HG03159 (cell line): Measurements from ENCODE around the gene FOXF1.

Experiments used
- ATAC-seq: cut with Tn5 transposase; IDR thresholded peaks from one replicate; pipeline ENCODE4 v1.9.1; 2021; ENCODE audit warnings: mild to moderate bottlenecking, moderate library complexity; ENCODE audit not compliant: unreplicated experiment

The FOXF1 gene

GRCh38 chr16:86503830-86504229, 6.5 kb upstream of the FOXF1 start:
- ATAC-seq, result no peak

- ATAC-seq, result no peak
Measured at GRCh38 chr16:86504315-86505184, 5.8 kb upstream of the FOXF1 start.

- no peak for ATAC-seq
Measured at GRCh38 chr16:86505185-86505898, 5.0 kb upstream of the FOXF1 start.

- ATAC-seq, result no peak
Measured at GRCh38 chr16:86505899-86506864, 4.1 kb upstream of the FOXF1 start.

GRCh38 chr16:86507173-86508027, 2.9 kb upstream of the FOXF1 start:
- ATAC-seq, result no peak

GRCh38 chr16:86508028-86508946, 2.0 kb upstream of the FOXF1 start:
- ATAC-seq, result no peak

- ATAC-seq, result no peak
Measured at GRCh38 chr16:86508947-86509758, 1.2 kb upstream of the FOXF1 start.

- ATAC-seq, result no peak
Measured at GRCh38 chr16:86509759-86510464, 415 bp upstream of the FOXF1 start.

GRCh38 chr16:86511317-86512161, 1.2 kb downstream of the FOXF1 start:
- ATAC-seq, result no peak

GRCh38 chr16:86512301-86512859, 2.1 kb downstream of the FOXF1 start:
- ATAC-seq, result no peak

GRCh38 chr16:86512860-86513470, 2.6 kb downstream of the FOXF1 start:
- no peak for ATAC-seq

- no peak for ATAC-seq
Measured at GRCh38 chr16:86513471-86514277, 3.3 kb downstream of the FOXF1 start.

- ATAC-seq, result no peak
Measured at GRCh38 chr16:86514481-86515376, 4.4 kb downstream of the FOXF1 start.

- no peak for ATAC-seq
Measured at GRCh38 chr16:86515413-86515776, 5.1 kb downstream of the FOXF1 start.
